GM18858 (cell line): ENCODE measurements around the gene CDHR5.

Source experiments
- ATAC-seq: cut with Tn5 transposase; IDR thresholded peaks from one replicate; pipeline ENCODE4 v1.9.1; 2021; ENCODE audit not compliant: unreplicated experiment

CDHR5 gene

GRCh38 chr11:646214-646613 lies 21.5 kb upstream of the CDHR5 start:
- no peak for ATAC-seq

GRCh38 chr11:645536-645935 lies 20.8 kb upstream of the CDHR5 start:
- no peak for ATAC-seq

GRCh38 chr11:643849-644738 lies 19.3 kb upstream of the CDHR5 start:
- ATAC-seq = no peak

GRCh38 chr11:643366-643765 lies 18.6 kb upstream of the CDHR5 start:
- no peak for ATAC-seq

- ATAC-seq = no peak
Observed at GRCh38 chr11:641806-642370, 17.1 kb upstream of the CDHR5 start.

- ATAC-seq = no peak
Observed at GRCh38 chr11:640021-640706, 15.4 kb upstream of the CDHR5 start.

- no peak for ATAC-seq
Observed at GRCh38 chr11:639332-639955, 14.7 kb upstream of the CDHR5 start.

GRCh38 chr11:638631-639331 lies 14.0 kb upstream of the CDHR5 start:
- no peak for ATAC-seq

- ATAC-seq = no peak
Observed at GRCh38 chr11:637593-638521, 13.1 kb upstream of the CDHR5 start.

- no peak for ATAC-seq
Observed at GRCh38 chr11:637333-637592, 12.5 kb upstream of the CDHR5 start.

- no peak for ATAC-seq
Observed at GRCh38 chr11:636511-637332, 12.0 kb upstream of the CDHR5 start, which contains the start of gene DRD4. DRD4 (plus strand) TSS chr11:637269; CDS start chr11:637305, 36 bp downstream.

GRCh38 chr11:635945-636510 lies 11.3 kb upstream of the CDHR5 start:
- no peak for ATAC-seq

GRCh38 chr11:630871-631270 lies 6.1 kb upstream of the CDHR5 start:
- no peak for ATAC-seq

GRCh38 chr11:629237-629583 lies 4.5 kb upstream of the CDHR5 start:
- ATAC-seq = no peak

GRCh38 chr11:628056-628455 lies 3.3 kb upstream of the CDHR5 start:
- ATAC-seq = no peak

GRCh38 chr11:627308-627576 lies 2.5 kb upstream of the CDHR5 start:
- ATAC-seq = no peak

- no peak for ATAC-seq
Observed at GRCh38 chr11:626475-627307, 1.9 kb upstream of the CDHR5 start, which contains the start of gene SCT. SCT (minus strand) TSS chr11:627181; CDS start chr11:627143, 38 bp downstream.

- ATAC-seq = no peak
Observed at GRCh38 chr11:625636-626268, 997 bp upstream of the CDHR5 start.
